OCI-LY3 (cell line): ENCODE results near the gene PARP1.

Experiments used
- EZH2phosphoT487 ChIP-seq: fragments of 200-600 bp; shearing (Covaris generic); IDR thresholded peaks from 2 replicates; pipeline ENCODE4 v1.6.1; 2018; ENCODE audit warnings: antibody characterized with exemption, mixed run types, low read depth
- TF ChIP-seq, protein P1 (sequence below): fragments of 200-600, 300-600 bp; sonication (generic); IDR thresholded peaks from 2 replicates; pipeline ENCODE4 v1.5.1; 2014; ENCODE audit warnings: antibody characterized with exemption, low read length, low read depth

DNA sequence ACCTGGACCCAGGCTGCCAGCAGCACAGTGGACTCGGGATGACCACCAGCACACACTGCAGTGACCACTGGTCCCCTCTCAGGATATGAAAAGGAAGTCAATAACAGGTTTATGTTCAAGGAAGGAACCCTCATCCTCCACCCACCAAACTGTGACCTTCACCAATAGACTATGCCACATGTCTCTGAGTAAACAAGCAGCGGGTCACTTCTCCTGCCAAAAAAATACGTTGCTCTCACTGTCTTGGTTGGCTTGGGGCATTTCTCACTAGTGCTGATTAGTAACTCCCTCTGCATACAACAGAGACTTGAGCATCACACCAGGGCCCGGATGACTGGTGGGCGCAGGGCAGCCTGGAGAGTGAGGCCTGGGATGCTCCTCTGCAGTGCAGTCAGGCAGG is 25.9 kb downstream of the PARP1 start:
- TF ChIP-seq, protein P1, sequence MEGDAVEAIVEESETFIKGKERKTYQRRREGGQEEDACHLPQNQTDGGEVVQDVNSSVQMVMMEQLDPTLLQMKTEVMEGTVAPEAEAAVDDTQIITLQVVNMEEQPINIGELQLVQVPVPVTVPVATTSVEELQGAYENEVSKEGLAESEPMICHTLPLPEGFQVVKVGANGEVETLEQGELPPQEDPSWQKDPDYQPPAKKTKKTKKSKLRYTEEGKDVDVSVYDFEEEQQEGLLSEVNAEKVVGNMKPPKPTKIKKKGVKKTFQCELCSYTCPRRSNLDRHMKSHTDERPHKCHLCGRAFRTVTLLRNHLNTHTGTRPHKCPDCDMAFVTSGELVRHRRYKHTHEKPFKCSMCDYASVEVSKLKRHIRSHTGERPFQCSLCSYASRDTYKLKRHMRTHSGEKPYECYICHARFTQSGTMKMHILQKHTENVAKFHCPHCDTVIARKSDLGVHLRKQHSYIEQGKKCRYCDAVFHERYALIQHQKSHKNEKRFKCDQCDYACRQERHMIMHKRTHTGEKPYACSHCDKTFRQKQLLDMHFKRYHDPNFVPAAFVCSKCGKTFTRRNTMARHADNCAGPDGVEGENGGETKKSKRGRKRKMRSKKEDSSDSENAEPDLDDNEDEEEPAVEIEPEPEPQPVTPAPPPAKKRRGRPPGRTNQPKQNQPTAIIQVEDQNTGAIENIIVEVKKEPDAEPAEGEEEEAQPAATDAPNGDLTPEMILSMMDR, result no peak
- no peak for TF ChIP-seq EZH2phosphoT487
